Mononuclear cell (primary cell): ENCODE measurements around the gene TMEM174. TPM values are rescaled to one million over a fixed set of nuclear protein-coding genes. Genes with fewer than 3 reads are reported as not detected.
"Not testable (repeated sequence)": the region's sequence is repeated elsewhere in the genome, so short reads cannot be mapped to it uniquely, and the experiment has no call there.

ENCODE experiments used
- H3K27me3 ChIP-seq: 2 replicates; pipeline ENCODE4 v1.6.0; 2011; ENCODE audit warnings: low read length, control low read depth; ENCODE audit not compliant: insufficient read depth
- H3K4me1 ChIP-seq: 2 replicates; pipeline ENCODE4 v1.5.1; 2011; ENCODE audit warnings: mild to moderate bottlenecking, low read length, control low read depth; ENCODE audit not compliant: insufficient read depth
- H3K4me3 ChIP-seq: 2 replicates; pipeline ENCODE4 v1.5.1; 2011; ENCODE audit warnings: mild to moderate bottlenecking, low read length, moderate library complexity
- H3K9me3 ChIP-seq: 2 replicates; pipeline ENCODE4 v1.5.1; 2011; ENCODE audit warnings: low read depth, mild to moderate bottlenecking, control low read depth, low read length
- total RNA-seq: library from RNA; depleted of rRNA; stranded (reverse); fragments of >200 nt; gene quantifications from one replicate; pipeline ENCODE4 v1.2.3, GENCODE V29; 2012

Gene TMEM174
- total RNA-seq, 1 donor: not detected

GRCh38 chr5:73218552-73219171, 45.7 kb downstream of the TMEM174 start:
- peaks cover 94% of the 10 kb centered on the region for H3K27me3 ChIP-seq

GRCh38 chr5:73219336-73219735, 46.3 kb downstream of the TMEM174 start:
- H3K4me3 ChIP-seq, H3K4me1 ChIP-seq, H3K9me3 ChIP-seq: not testable (repeated sequence)
- H3K27me3 ChIP-seq: peaks cover 93% of the 10 kb centered on the region

More at GRCh38 chr5:73218552-73219171, 45.7 kb downstream of the TMEM174 start:
- Histone ChIP-seq H3K4me1 (peaks cover 10% of the 10 kb centered on the region), H3K9me3 (no peaks in the 10 kb centered on the region), H3K4me3 (no peak overlapping the region)

GRCh38 chr5:73221161-73221560, 48.2 kb downstream of the TMEM174 start:
- no peak overlapping the region for H3K4me3 ChIP-seq
- peaks cover 92% of the 10 kb centered on the region for H3K27me3 ChIP-seq
- peaks cover 3% of the 10 kb centered on the region for H3K4me1 ChIP-seq
- H3K9me3 ChIP-seq: no peaks in the 10 kb centered on the region

- H3K4me1 ChIP-seq: no peaks in the 10 kb centered on the region
- no peak overlapping the region for H3K4me3 ChIP-seq
- H3K9me3 ChIP-seq: no peaks in the 10 kb centered on the region
- peaks cover 92% of the 10 kb centered on the region for H3K27me3 ChIP-seq
Observed at GRCh38 chr5:73221726-73222125, 48.7 kb downstream of the TMEM174 start.

GRCh38 chr5:73222173-73222572, 49.2 kb downstream of the TMEM174 start:
- H3K27me3 ChIP-seq: peaks cover 92% of the 10 kb centered on the region
- H3K4me3 ChIP-seq: no peak overlapping the region
- H3K4me1 ChIP-seq: no peaks in the 10 kb centered on the region
- no peaks in the 10 kb centered on the region for H3K9me3 ChIP-seq

Other genes with a start within 250 kb of the TMEM174 start
- gene FCHO2, start 217.2 kb upstream of the TMEM174 start, total RNA-seq: 3.3 TPM
- not detected for gene TMEM171, start 52.6 kb upstream of the TMEM174 start, total RNA-seq